GM06990 (cell line): ENCODE results near the gene GATM.

ENCODE experiments used
- DNase-seq: peaks from one replicate; pipeline ENCODE4 v3.0.0-alpha.2; 2011; ENCODE audit not compliant: insufficient read length; ENCODE audit errors: extremely low read depth
- H3K27me3 ChIP-seq: replicated peaks from 2 replicates; pipeline ENCODE4 v1.6.0; 2011; ENCODE audit warnings: low read length; ENCODE audit not compliant: control insufficient read depth, insufficient read depth
- H3K36me3 ChIP-seq: 2 replicates; pipeline ENCODE4 v1.5.1; 2011; ENCODE audit warnings: low read length; ENCODE audit not compliant: control insufficient read depth, insufficient read depth
- H3K4me3 ChIP-seq: replicated peaks from 2 replicates; pipeline ENCODE4 v1.5.1; 2011; ENCODE audit warnings: low read depth, mild to moderate bottlenecking, control low read depth, low read length
- TF ChIP-seq, protein P1 (sequence below): IDR thresholded peaks from 2 replicates; pipeline ENCODE4 v1.5.1; 2011; ENCODE audit warnings: low read length, control low read depth, mild to moderate bottlenecking, inconsistent platforms; ENCODE audit not compliant: insufficient read depth, poor library complexity, severe bottlenecking

GATM gene

DNA sequence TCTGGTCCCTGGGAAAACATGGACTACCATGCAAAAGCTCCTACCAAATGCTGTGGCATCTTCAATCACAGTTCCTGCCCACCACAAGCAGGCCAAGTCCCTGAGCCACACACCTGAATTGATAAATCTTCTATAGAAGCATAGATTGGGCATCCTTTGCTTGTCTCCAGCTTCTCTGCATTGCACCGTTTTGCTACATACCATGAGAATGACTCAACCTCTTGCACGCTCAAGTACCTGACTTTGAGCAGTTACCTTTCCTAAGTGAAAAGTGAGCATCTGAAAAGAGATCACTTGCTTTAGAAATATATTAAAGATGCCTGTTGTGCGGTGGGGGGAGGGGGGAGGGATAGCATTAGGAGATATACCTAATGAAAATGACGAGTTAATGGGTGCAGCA is 31.3 kb downstream of the GATM start:
- no peaks in the 10 kb centered on the region for H3K27me3 ChIP-seq
- H3K36me3 ChIP-seq: no peaks in the 10 kb centered on the region
- TF ChIP-seq, protein P1, sequence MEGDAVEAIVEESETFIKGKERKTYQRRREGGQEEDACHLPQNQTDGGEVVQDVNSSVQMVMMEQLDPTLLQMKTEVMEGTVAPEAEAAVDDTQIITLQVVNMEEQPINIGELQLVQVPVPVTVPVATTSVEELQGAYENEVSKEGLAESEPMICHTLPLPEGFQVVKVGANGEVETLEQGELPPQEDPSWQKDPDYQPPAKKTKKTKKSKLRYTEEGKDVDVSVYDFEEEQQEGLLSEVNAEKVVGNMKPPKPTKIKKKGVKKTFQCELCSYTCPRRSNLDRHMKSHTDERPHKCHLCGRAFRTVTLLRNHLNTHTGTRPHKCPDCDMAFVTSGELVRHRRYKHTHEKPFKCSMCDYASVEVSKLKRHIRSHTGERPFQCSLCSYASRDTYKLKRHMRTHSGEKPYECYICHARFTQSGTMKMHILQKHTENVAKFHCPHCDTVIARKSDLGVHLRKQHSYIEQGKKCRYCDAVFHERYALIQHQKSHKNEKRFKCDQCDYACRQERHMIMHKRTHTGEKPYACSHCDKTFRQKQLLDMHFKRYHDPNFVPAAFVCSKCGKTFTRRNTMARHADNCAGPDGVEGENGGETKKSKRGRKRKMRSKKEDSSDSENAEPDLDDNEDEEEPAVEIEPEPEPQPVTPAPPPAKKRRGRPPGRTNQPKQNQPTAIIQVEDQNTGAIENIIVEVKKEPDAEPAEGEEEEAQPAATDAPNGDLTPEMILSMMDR: no peak
- H3K4me3 ChIP-seq: no peak overlapping the region
- no peak for DNase-seq

- Histone ChIP-seq H3K27me3 (no peaks in the 10 kb centered on the region), H3K4me3 (no peak overlapping the region), H3K36me3 (no peaks in the 10 kb centered on the region)
- TF ChIP-seq, protein P1: no peak
- no peak for DNase-seq
These were observed 32.0 kb downstream of the GATM start for GRCh38 chr15:45346381-45346780.

GRCh38 chr15:45343258-45343860 is 35.0 kb downstream of the GATM start:
- Histone ChIP-seq H3K36me3 (no peaks in the 10 kb centered on the region), H3K4me3 (no peak overlapping the region), H3K27me3 (no peaks in the 10 kb centered on the region)
- no peak for DNase-seq
- TF ChIP-seq, protein P1: no peak

- no peaks in the 10 kb centered on the region for H3K27me3 ChIP-seq
- DNase-seq: no peak
These were observed 36.6 kb downstream of the GATM start for GRCh38 chr15:45341790-45342189.

DNA sequence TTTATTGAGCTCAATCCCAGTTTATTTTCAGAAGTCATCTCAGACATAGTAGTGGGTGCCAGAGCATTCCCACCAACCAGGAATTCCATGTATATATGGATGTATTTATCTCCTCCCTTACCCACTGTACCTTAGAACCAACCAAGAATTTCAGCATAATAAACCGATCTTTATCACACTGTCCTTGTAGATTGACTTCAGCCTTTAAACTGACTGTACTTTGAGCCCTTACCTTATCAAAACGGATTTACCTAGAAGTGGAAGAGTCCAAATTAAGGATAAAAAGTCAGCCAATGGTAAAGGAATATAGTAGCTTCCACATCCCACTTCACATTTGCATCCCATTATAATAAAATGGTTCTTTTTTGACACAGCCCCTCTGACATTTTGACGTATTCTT is 37.9 kb downstream of the GATM start:
- no peak for DNase-seq
- Histone ChIP-seq H3K36me3 (no peaks in the 10 kb centered on the region), H3K4me3 (no peak overlapping the region)

More at GRCh38 chr15:45341790-45342189, 36.6 kb downstream of the GATM start:
- TF ChIP-seq, protein P1: no peak
- Histone ChIP-seq H3K36me3 (no peaks in the 10 kb centered on the region), H3K4me3 (no peak overlapping the region)

More for the DNA sequence above, 37.9 kb downstream of the GATM start:
- H3K27me3 ChIP-seq: no peaks in the 10 kb centered on the region
- TF ChIP-seq, protein P1: no peak
